LoVo (cell line): ENCODE results near the gene ITM2C.

Source experiments
- DNase-seq: peaks from one replicate; pipeline ENCODE4 v3.0.0-alpha.2; 2016; ENCODE audit warnings: low spot score

Gene ITM2C

DNA sequence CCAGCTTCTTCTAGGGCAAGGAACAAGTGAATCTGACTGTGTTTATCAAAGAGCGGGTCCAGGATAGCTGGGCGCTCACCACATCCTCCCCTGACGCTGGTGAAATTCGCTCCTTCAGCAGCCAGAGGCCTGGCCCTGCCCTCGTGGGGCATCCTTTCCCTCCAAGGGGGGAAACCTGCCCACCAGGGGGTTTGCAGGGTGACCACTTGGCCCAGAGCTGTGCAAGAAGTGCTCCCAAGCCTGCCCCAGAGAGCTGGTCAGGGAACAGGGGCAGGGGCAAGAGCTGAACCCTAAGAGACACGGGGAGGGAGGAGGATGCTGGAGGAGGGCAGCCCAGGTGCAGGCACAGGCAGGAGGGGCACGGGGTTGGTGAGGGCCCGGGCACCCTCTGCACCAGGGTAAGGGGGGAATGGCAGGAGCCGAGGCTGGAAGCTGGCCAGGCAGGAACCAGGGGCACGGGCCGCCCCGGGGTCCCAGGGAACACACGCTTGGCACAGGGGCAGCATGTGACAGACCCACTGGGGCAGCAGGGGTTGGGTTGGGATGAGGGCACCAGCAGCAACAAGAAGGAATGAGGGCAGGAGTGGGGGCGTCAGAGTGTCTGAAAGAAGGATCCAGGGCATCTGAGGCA lies 63.1 kb downstream of the ITM2C start:
- DNase-seq = no peak
